H9 (cell line): ENCODE data around the gene PRCC. TPM values are rescaled to one million over a fixed set of nuclear protein-coding genes. Genes with fewer than 3 reads are reported as not detected.

Source experiments
- DNase-seq: peaks from one replicate; pipeline ENCODE4 v3.0.0-alpha.2; 2017
- H2AFZ ChIP-seq: one replicate; pipeline ENCODE4 v1.6.1; 2013; ENCODE audit warnings: mild to moderate bottlenecking, low read length, control low read depth, moderate library complexity
- H2AK5ac ChIP-seq: 2 replicates; pipeline ENCODE4 v1.6.1; 2013; ENCODE audit warnings: low read length, control low read depth, mixed read lengths; ENCODE audit not compliant: insufficient read length
- H2BK120ac ChIP-seq: one replicate; pipeline ENCODE4 v1.6.1; 2013; ENCODE audit warnings: low read depth, mild to moderate bottlenecking, low read length, control low read depth, inconsistent platforms; ENCODE audit not compliant: poor library complexity, severe bottlenecking
- H2BK12ac ChIP-seq: 2 replicates; pipeline ENCODE4 v1.6.1; 2013; ENCODE audit warnings: low read length, control low read depth, mixed read lengths, low read depth; ENCODE audit not compliant: insufficient read length
- H2BK15ac ChIP-seq: 2 replicates; pipeline ENCODE4 v1.6.1; 2013; ENCODE audit warnings: low read depth, low read length, control low read depth
- H2BK20ac ChIP-seq: one replicate; pipeline ENCODE4 v1.6.1; 2013; ENCODE audit warnings: low read depth, mild to moderate bottlenecking, low read length, control low read depth, inconsistent platforms; ENCODE audit not compliant: poor library complexity, severe bottlenecking
- H2BK5ac ChIP-seq: 2 replicates; pipeline ENCODE4 v1.6.1; 2013; ENCODE audit warnings: low read length, control low read depth, mixed read lengths; ENCODE audit not compliant: insufficient read length
- H3K14ac ChIP-seq: 2 replicates; pipeline ENCODE4 v1.6.1; 2013; ENCODE audit warnings: low read length, control low read depth; ENCODE audit not compliant: insufficient read depth
- H3K18ac ChIP-seq: 2 replicates; pipeline ENCODE4 v1.6.1; 2013; ENCODE audit warnings: low read depth, mild to moderate bottlenecking, mixed read lengths, low read length, control low read depth; ENCODE audit not compliant: insufficient read length
- H3K23ac ChIP-seq: 2 replicates; pipeline ENCODE4 v1.6.1; 2013; ENCODE audit warnings: low read length, control low read depth, mixed read lengths, low read depth; ENCODE audit not compliant: insufficient read length
- H3K23me2 ChIP-seq: 2 replicates; pipeline ENCODE4 v1.6.1; 2013; ENCODE audit warnings: low read depth, mild to moderate bottlenecking, mixed read lengths, low read length, control low read depth; ENCODE audit not compliant: insufficient read length, poor library complexity, severe bottlenecking
- H3K27ac ChIP-seq: 2 replicates; pipeline ENCODE4 v1.5.1; 2013; ENCODE audit warnings: low read length, control low read depth, mixed read lengths, low read depth; ENCODE audit not compliant: insufficient read length
- H3K27me3 ChIP-seq: 2 replicates; pipeline ENCODE4 v1.6.1; 2013; ENCODE audit warnings: low read length, control low read depth, inconsistent platforms; ENCODE audit not compliant: insufficient read depth
- H3K4ac ChIP-seq: 2 replicates; pipeline ENCODE4 v1.6.1; 2013; ENCODE audit warnings: low read depth, mild to moderate bottlenecking, control low read depth, inconsistent platforms, low read length, moderate library complexity
- H3K4me1 ChIP-seq: 2 replicates; pipeline ENCODE4 v1.6.1; 2013; ENCODE audit warnings: low read length, control low read depth, inconsistent platforms; ENCODE audit not compliant: insufficient read depth
- H3K4me2 ChIP-seq: 2 replicates; pipeline ENCODE4 v1.6.1; 2013; ENCODE audit warnings: low read length, control low read depth, mixed read lengths; ENCODE audit not compliant: insufficient read length, insufficient read depth
- H3K56ac ChIP-seq: 2 replicates; pipeline ENCODE4 v1.6.1; 2013; ENCODE audit warnings: low read depth, mild to moderate bottlenecking, mixed read lengths, low read length, control low read depth; ENCODE audit not compliant: insufficient read length
- H3K79me1 ChIP-seq: 2 replicates; pipeline ENCODE4 v1.6.1; 2013; ENCODE audit warnings: low read depth, mild to moderate bottlenecking, moderate library complexity, low read length, control low read depth, inconsistent platforms; ENCODE audit not compliant: insufficient read depth, poor library complexity, severe bottlenecking
- H3K79me2 ChIP-seq: 2 replicates; pipeline ENCODE4 v1.6.1; 2013; ENCODE audit warnings: low read length, control low read depth, inconsistent platforms; ENCODE audit not compliant: insufficient read depth
- H3K9ac ChIP-seq: 2 replicates; pipeline ENCODE4 v1.6.1; 2013; ENCODE audit warnings: low read length, control low read depth, mixed read lengths; ENCODE audit not compliant: insufficient read length; ENCODE audit errors: extremely low read depth
- H3K9me3 ChIP-seq: one replicate; pipeline ENCODE4 v1.6.1; 2013; ENCODE audit warnings: low read depth, low read length, inconsistent platforms; ENCODE audit not compliant: control insufficient read depth
- H3T11ph ChIP-seq: one replicate; pipeline ENCODE4 v1.6.1; 2013; ENCODE audit warnings: mild to moderate bottlenecking, low read length, control low read depth, inconsistent platforms
- H4K20me1 ChIP-seq: one replicate; pipeline ENCODE4 v1.6.1; 2013; ENCODE audit not compliant: control insufficient read depth, insufficient read length, insufficient read depth
- H4K5ac ChIP-seq: 2 replicates; pipeline ENCODE4 v1.6.1; 2013; ENCODE audit warnings: low read depth, mild to moderate bottlenecking, mixed read lengths, low read length, control low read depth; ENCODE audit not compliant: insufficient read length
- H4K8ac ChIP-seq: replicated peaks from 2 replicates; pipeline ENCODE4 v1.6.1; 2013; ENCODE audit warnings: low read length, control low read depth, mixed read lengths, low read depth; ENCODE audit not compliant: insufficient read length
- H4K91ac ChIP-seq: 2 replicates; pipeline ENCODE4 v1.6.1; 2013; ENCODE audit warnings: low read depth, mild to moderate bottlenecking, moderate library complexity, mixed read lengths, low read length, control low read depth; ENCODE audit not compliant: insufficient read length
- H3K27ac Mint-ChIP-seq, 3 experiments: 2 replicates in 2 of 3; 3 replicates in 1 of 3; pipeline ENCODE4 v1.8.0; 2020 to 2021; ENCODE audit warnings: mixed read lengths in 3 of 3, mild to moderate bottlenecking in 1 of 3, moderate library complexity in 1 of 3
- H3K27me3 Mint-ChIP-seq: 2 replicates; pipeline ENCODE4 v1.8.0; 2021; ENCODE audit warnings: low read depth, mild to moderate bottlenecking, moderate library complexity, mixed read lengths
- H3K36me3 Mint-ChIP-seq, 3 experiments: 2 replicates in 2 of 3; 3 replicates in 1 of 3; pipeline ENCODE4 v1.8.0; 2020 to 2021; ENCODE audit warnings: low read depth in 3 of 3, mixed read lengths in 3 of 3; ENCODE audit not compliant: insufficient read depth in 1 of 3
- H3K4me1 Mint-ChIP-seq, 2 experiments: 2 replicates each; pipeline ENCODE4 v1.8.0; 2020; ENCODE audit warnings: mixed read lengths in 2 of 2
- H3K4me3 Mint-ChIP-seq, 2 experiments: 2 replicates in 1 of 2; 3 replicates in 1 of 2; pipeline ENCODE4 v1.8.0; 2020 to 2021; ENCODE audit warnings: mild to moderate bottlenecking in 2 of 2, mixed read lengths in 2 of 2, moderate library complexity in 1 of 2
- H3K9me3 Mint-ChIP-seq, 2 experiments: 2 replicates in 1 of 2; 3 replicates in 1 of 2; pipeline ENCODE4 v1.8.0; 2020; ENCODE audit warnings: mild to moderate bottlenecking in 2 of 2, mixed read lengths in 2 of 2, moderate library complexity in 1 of 2
- CTCF ChIP-seq: fragments of 200-600 bp; sonication (generic); conservative IDR thresholded peaks from 3 replicates; pipeline ENCODE4 v1.8.0; 2021; ENCODE audit warnings: antibody characterized with exemption, mild to moderate bottlenecking
- WGBS: extraction: QIAGEN DNeasy Blood & Tissue Kit; methylation state at CpG from one replicate; pipeline ENCODE4 v1.1.7; 2013; ENCODE audit warnings: missing lambda C conversion rate, low lambda C conversion rate, mixed read lengths; ENCODE audit not compliant: insufficient read length; ENCODE audit errors: extremely low coverage; 5-methylcytosine and 5-hydroxymethylcytosine counted together
- total RNA-seq: library from RNA; stranded (reverse); gene quantifications from 2 replicates; pipeline ENCODE4 v1.2.1, GENCODE V29; 2021

The PRCC gene
- total RNA-seq, 1 experiment from 2014 or later = 129 TPM

- Histone ChIP-seq H3K56ac (no peak overlapping the region), H3K79me1 (no peaks in the 10 kb centered on the region), H4K5ac (no peak overlapping the region), H3K4me1 (no peaks in the 10 kb centered on the region), H3K14ac (no peak overlapping the region), H3K23ac (no peak overlapping the region), H3K27me3 (peaks cover 3% of the 10 kb centered on the region; the same call in 1 of the 2 replicates), H2BK120ac (no peak overlapping the region), H3K9me3 (no peaks in the 10 kb centered on the region), H4K20me1 (no peaks in the 10 kb centered on the region), H3K27ac (no peak overlapping the region), H3K23me2 (no peaks in the 10 kb centered on the region), H2BK12ac (no peak overlapping the region), H2BK15ac (no peak overlapping the region), H2BK20ac (no peak overlapping the region), H3K4ac (no peak overlapping the region), H3K18ac (no peak overlapping the region), H3K9ac (no peak overlapping the region), H3K4me2 (no peak overlapping the region), H3K79me2 (no peaks in the 10 kb centered on the region), H3T11ph (no peak overlapping the region), H4K8ac (no peak overlapping the region), H2BK5ac (no peak overlapping the region), H2AK5ac (no peak overlapping the region), H2AFZ (no peak overlapping the region), H4K91ac (no peak overlapping the region)
- H3K27me3 Mint-ChIP-seq = peaks cover 84% of the 10 kb centered on the region
- DNase-seq = no peak
- no peaks in the 10 kb centered on the region for H3K9me3 Mint-ChIP-seq
- H3K4me1 Mint-ChIP-seq = peaks cover 6 to 13% of the 10 kb centered on the region in 2 experiments
- no peak overlapping the region for H3K27ac Mint-ChIP-seq
- TF ChIP-seq CTCF = no peak
- H3K4me3 Mint-ChIP-seq = no peak overlapping the region
- no peaks in the 10 kb centered on the region for H3K36me3 Mint-ChIP-seq
- WGBS = no CpG with 5 or more reads among the region's 5 CpGs
Measured at GRCh38 chr1:156836041-156836654, 68.8 kb downstream of the PRCC start.
